ENCODE measurements around the gene NKD2. TPM values are rescaled to one million over a fixed set of nuclear protein-coding genes. Genes with fewer than 3 reads are reported as not detected.

The NKD2 gene
- total and polyA plus RNA-seq, 2 of the 4 experiments (the other 2 are of a cell fraction): not detected

DNA sequence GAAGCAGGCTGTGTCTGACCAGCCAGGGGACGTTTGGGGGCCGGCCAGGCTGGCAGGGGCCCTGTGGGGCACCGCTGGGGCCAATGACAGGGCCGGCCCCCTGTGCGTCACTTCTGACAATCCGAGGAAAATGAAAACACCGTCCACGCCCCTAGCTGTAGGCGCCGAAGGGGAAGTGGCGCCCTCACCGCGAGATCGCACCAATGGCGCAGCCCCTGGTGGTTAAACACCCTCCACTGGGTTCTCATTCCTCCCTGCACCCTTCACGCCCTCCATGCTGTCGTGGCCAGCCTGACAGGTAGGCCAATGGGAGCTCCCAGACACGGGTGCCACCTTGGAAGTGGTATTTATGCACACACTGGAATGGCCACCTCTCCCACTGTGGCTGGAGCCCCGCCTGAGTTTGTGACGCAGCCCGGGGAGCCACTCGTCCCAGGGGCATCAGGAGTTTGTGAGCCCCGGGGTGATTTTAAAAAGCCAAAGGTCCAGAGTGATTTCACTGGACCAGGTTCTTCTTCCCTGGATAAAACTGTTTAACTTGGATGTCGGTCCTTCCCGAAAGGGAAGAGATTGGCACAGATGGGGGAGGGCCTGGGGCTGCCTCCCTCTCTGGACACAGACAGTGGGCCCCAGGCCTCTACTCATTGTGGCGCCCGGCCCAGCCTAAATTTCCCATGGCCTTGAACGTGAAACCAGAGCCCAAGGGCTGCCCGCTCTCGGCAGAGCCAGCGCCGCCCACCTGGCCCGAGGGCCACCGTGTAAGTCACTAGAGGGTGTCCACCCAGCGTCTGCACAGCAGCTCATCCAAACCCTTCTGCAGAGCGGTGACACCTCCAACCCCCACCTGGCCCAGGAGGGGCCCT, 49.7 kb downstream of the NKD2 start:
- H3K36me3 ChIP-seq (ENCODE audit: control insufficient read depth, insufficient read depth, low read length): peaks cover 14% of the 10 kb centered on the region
- intact Hi-C loops (cut with micrococcal nuclease) (no loop called here), dilution Hi-C loops (cut with HindIII; ENCODE audit: low sequenced_read_pairs, unreplicated experiment) (no loop called here), in situ Hi-C loops (cut with MboI; ENCODE audit: low sequenced_read_pairs) (no loop called here)
- H2BK5ac ChIP-seq (ENCODE audit: low read depth, low read length, poor library complexity, severe bottlenecking): no peak overlapping the region
- no peak overlapping the region for H3K4me2 ChIP-seq (ENCODE audit: low read depth, low read length)
- DNase-seq: no peak
- no peak overlapping the region for H3K27ac ChIP-seq (ENCODE audit: insufficient read depth, low read length)
- H3K9me3 ChIP-seq (ENCODE audit: control insufficient read depth, insufficient read depth, low read length): no peaks in the 10 kb centered on the region
- H3K4ac ChIP-seq (ENCODE audit: low read depth, low read length): no peak overlapping the region
- H2BK15ac ChIP-seq (ENCODE audit: low read depth, low read length): no peak overlapping the region
- H3K9me1 ChIP-seq (ENCODE audit: insufficient read depth, low read length): no peaks in the 10 kb centered on the region
- H2AK5ac ChIP-seq (ENCODE audit: low read depth, low read length): no peak overlapping the region
- ChIA-PET POLR2A (ENCODE audit: unreplicated experiment) (no interaction called here), CTCF (no interaction called here)
- no peak for ATAC-seq (ENCODE audit: low read depth)
- no peak overlapping the region for H2AFZ ChIP-seq (replicated peaks; ENCODE audit: low read length, poor library complexity)
- H3K79me1 ChIP-seq (ENCODE audit: low read depth in 1 of 2, low read length in 2 of 2): no peaks in the 10 kb centered on the region
- no peak overlapping the region for H2BK120ac ChIP-seq (ENCODE audit: low read depth, low read length)
- H3K4me1 ChIP-seq (ENCODE audit: control insufficient read depth, insufficient read depth, low read length): no peaks in the 10 kb centered on the region
- H2AK9ac ChIP-seq (replicated peaks; ENCODE audit: low read depth, low read length, poor library complexity): no peak overlapping the region
- no peak overlapping the region for H3K18ac ChIP-seq (ENCODE audit: low read depth, low read length)
- no peak overlapping the region for H4K5ac ChIP-seq (ENCODE audit: low read depth, low read length)
- no peak overlapping the region for H4K8ac ChIP-seq (ENCODE audit: low read depth in 2 of 2, low read length in 2 of 2)
- H3K56ac ChIP-seq (ENCODE audit: extremely low read depth, insufficient read depth, low read length): no peak overlapping the region
- no peak overlapping the region for H3K23ac ChIP-seq (ENCODE audit: low read depth, low read length)
- no peak overlapping the region for H4K91ac ChIP-seq (ENCODE audit: insufficient read depth, low read depth, low read length)
- H3K4me3 ChIP-seq (ENCODE audit: insufficient read depth, low read depth, low read length): no peak overlapping the region
- no peaks in the 10 kb centered on the region for H4K20me1 ChIP-seq (ENCODE audit: insufficient read depth, low read length)
- no peaks in the 10 kb centered on the region for H3K27me3 ChIP-seq (ENCODE audit: control insufficient read depth, insufficient read depth, low read length)
- H3K9ac ChIP-seq (ENCODE audit: low read depth, low read length): no peak overlapping the region
- H2BK20ac ChIP-seq (ENCODE audit: low read depth, low read length): no peak overlapping the region
- BruUV-seq (replicated peaks): no TSS peak
- WGBS, 2 experiments (ENCODE audit: extremely low coverage in 2 of 2, insufficient read length in 1 of 2): 86% methylated on average over 11 of the region's 36 CpGs; no CpG with 5 or more reads in 1 of the 2 experiments
- no peak overlapping the region for H3K14ac ChIP-seq (replicated peaks; ENCODE audit: low read depth, low read length)
- TF ChIP-seq CHD1 (IDR thresholded peaks at IDR 0.05; ENCODE audit: low read depth, low read length) (no peak), POLR2A (IDR thresholded peaks at IDR 0.05; ENCODE audit: low read depth, low read length) (no peak), RAD21 (IDR thresholded peaks at IDR 0.05; ENCODE audit: low read length) (no peak), MAFK (IDR thresholded peaks at IDR 0.05; ENCODE audit: low read depth, low read length) (no peak), MAZ (IDR thresholded peaks at IDR 0.05; ENCODE audit: borderline replicate concordance, low read depth, low read length) (no peak), NFE2L2 (IDR thresholded peaks at IDR 0.05; ENCODE audit: low read depth, low read length) (no peak), MXI1 (IDR thresholded peaks at IDR 0.05; ENCODE audit: borderline replicate concordance, low read depth, low read length) (no peak), RFX5 (IDR thresholded peaks at IDR 0.05; ENCODE audit: low read depth, low read length) (no peak), BHLHE40 (IDR thresholded peaks at IDR 0.05; ENCODE audit: low read depth, low read length) (no peak), RCOR1 (IDR thresholded peaks at IDR 0.05; ENCODE audit: insufficient replicate concordance, low read length) (no peak), SMC3 (IDR thresholded peaks at IDR 0.05; ENCODE audit: low read depth, low read length) (no peak), CEBPB (IDR thresholded peaks at IDR 0.05; ENCODE audit: low read depth, low read length) (no peak)
- TF ChIP-seq, protein P1, sequence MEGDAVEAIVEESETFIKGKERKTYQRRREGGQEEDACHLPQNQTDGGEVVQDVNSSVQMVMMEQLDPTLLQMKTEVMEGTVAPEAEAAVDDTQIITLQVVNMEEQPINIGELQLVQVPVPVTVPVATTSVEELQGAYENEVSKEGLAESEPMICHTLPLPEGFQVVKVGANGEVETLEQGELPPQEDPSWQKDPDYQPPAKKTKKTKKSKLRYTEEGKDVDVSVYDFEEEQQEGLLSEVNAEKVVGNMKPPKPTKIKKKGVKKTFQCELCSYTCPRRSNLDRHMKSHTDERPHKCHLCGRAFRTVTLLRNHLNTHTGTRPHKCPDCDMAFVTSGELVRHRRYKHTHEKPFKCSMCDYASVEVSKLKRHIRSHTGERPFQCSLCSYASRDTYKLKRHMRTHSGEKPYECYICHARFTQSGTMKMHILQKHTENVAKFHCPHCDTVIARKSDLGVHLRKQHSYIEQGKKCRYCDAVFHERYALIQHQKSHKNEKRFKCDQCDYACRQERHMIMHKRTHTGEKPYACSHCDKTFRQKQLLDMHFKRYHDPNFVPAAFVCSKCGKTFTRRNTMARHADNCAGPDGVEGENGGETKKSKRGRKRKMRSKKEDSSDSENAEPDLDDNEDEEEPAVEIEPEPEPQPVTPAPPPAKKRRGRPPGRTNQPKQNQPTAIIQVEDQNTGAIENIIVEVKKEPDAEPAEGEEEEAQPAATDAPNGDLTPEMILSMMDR (conservative IDR thresholded peaks at IDR 0.05; ENCODE audit: low read depth, low read length): no peak
- TF ChIP-seq, protein P2, sequence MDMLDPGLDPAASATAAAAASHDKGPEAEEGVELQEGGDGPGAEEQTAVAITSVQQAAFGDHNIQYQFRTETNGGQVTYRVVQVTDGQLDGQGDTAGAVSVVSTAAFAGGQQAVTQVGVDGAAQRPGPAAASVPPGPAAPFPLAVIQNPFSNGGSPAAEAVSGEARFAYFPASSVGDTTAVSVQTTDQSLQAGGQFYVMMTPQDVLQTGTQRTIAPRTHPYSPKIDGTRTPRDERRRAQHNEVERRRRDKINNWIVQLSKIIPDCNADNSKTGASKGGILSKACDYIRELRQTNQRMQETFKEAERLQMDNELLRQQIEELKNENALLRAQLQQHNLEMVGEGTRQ (IDR thresholded peaks at IDR 0.05; ENCODE audit: low read depth, low read length): no peak
- TF ChIP-seq, protein P3, sequence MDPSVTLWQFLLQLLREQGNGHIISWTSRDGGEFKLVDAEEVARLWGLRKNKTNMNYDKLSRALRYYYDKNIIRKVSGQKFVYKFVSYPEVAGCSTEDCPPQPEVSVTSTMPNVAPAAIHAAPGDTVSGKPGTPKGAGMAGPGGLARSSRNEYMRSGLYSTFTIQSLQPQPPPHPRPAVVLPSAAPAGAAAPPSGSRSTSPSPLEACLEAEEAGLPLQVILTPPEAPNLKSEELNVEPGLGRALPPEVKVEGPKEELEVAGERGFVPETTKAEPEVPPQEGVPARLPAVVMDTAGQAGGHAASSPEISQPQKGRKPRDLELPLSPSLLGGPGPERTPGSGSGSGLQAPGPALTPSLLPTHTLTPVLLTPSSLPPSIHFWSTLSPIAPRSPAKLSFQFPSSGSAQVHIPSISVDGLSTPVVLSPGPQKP (IDR thresholded peaks at IDR 0.05; ENCODE audit: borderline replicate concordance, low read depth, low read length): no peak

Measured in IMR-90 (cell line).